Common myeloid progenitor, CD34-positive (primary cell): ENCODE results near the gene SLC7A7.

Experiments used
- CTCF ChIA-PET: fragments of 350-600 bp; sonication (Branson Sonifier 250); formaldehyde crosslinking; loops from one replicate; lab custom pipeline; 2021; ENCODE audit warnings: antibody characterized with exemption; lab: Charles Lee
- POLR2A ChIA-PET: fragments of 350-600 bp; sonication (Branson Sonifier 250); formaldehyde crosslinking; loops from one replicate; lab custom pipeline; 2021; ENCODE audit warnings: antibody characterized with exemption; lab: Charles Lee
- DNase-seq, 3 donors: peaks; one replicate each; pipeline versions ENCODE4 v3.0.0 to v3.0.0-alpha.2; 2013
- H3K27ac ChIP-seq, 2 experiments: 1 replicate in 1 of 2; 2 replicates in 1 of 2; pipeline ENCODE4 v1.7.0; 2013; ENCODE audit warnings: inconsistent platforms in 2 of 2, low read length in 2 of 2, mild to moderate bottlenecking in 2 of 2, low read depth in 1 of 2, moderate library complexity in 1 of 2; ENCODE audit not compliant: severe bottlenecking in 2 of 2, insufficient read depth in 1 of 2, poor library complexity in 1 of 2
- H3K27me3 ChIP-seq, 5 experiments: replicated peaks in 2 of 5; 1 replicate in 3 of 5; 2 replicates in 2 of 5; pipeline versions ENCODE4 v1.6.1 to v1.7.0; 2013; ENCODE audit warnings: low read length in 4 of 5, mild to moderate bottlenecking in 2 of 5, moderate library complexity in 2 of 5, inconsistent platforms in 1 of 5; ENCODE audit not compliant: insufficient read depth in 5 of 5, control insufficient read depth in 4 of 5
- H3K36me3 ChIP-seq, 4 experiments: 1 replicate in 2 of 4; 2 replicates in 2 of 4; pipeline versions ENCODE4 v1.6.1 to v1.7.0; 2013; ENCODE audit warnings: low read length in 3 of 4, control low read depth in 1 of 4, mild to moderate bottlenecking in 1 of 4; ENCODE audit not compliant: control insufficient read depth in 4 of 4, insufficient read depth in 4 of 4
- H3K4me1 ChIP-seq, 4 experiments: 1 replicate in 3 of 4; 2 replicates in 1 of 4; pipeline versions ENCODE4 v1.6.1 to v1.7.1; 2013; ENCODE audit warnings: low read length in 3 of 4, mild to moderate bottlenecking in 3 of 4, control low read depth in 1 of 4, inconsistent platforms in 1 of 4, moderate library complexity in 1 of 4; ENCODE audit not compliant: control insufficient read depth in 4 of 4, insufficient read depth in 4 of 4; ENCODE audit errors: control extremely low read depth in 1 of 4
- H3K4me3 ChIP-seq, 7 experiments: 1 replicate in 4 of 7; 2 replicates in 3 of 7; pipeline versions ENCODE4 v1.5.1 to v1.7.0; 2013; ENCODE audit warnings: mild to moderate bottlenecking in 7 of 7, low read length in 6 of 7, moderate library complexity in 6 of 7, inconsistent platforms in 2 of 7, low read depth in 2 of 7, control low read depth in 1 of 7; ENCODE audit not compliant: insufficient read depth in 4 of 7, control insufficient read depth in 1 of 7; ENCODE audit errors: extremely low read depth in 1 of 7
- H3K9me3 ChIP-seq, 5 experiments: 1 replicate in 4 of 5; 2 replicates in 1 of 5; pipeline versions ENCODE4 v1.6.1 to v1.7.1; 2013; ENCODE audit warnings: low read length in 4 of 5, mild to moderate bottlenecking in 2 of 5, inconsistent platforms in 1 of 5, low read depth in 1 of 5, moderate library complexity in 1 of 5; ENCODE audit not compliant: control insufficient read depth in 4 of 5, insufficient read depth in 2 of 5; ENCODE audit errors: control extremely low read depth in 1 of 5
- whole genome bisulfite sequencing: methylation state at CpG from one replicate; pipeline ENCODE4 v1.1.5; 2013; ENCODE audit not compliant: insufficient coverage; 5-methylcytosine and 5-hydroxymethylcytosine counted together

The SLC7A7 gene

GRCh38 chr14:22752422-22752821 lies 62.8 kb downstream of the SLC7A7 start:
- H3K9me3 ChIP-seq = no peaks in the 10 kb centered on the region

GRCh38 chr14:22748631-22749068 lies 66.6 kb downstream of the SLC7A7 start:
- H3K9me3 ChIP-seq = no peaks in the 10 kb centered on the region
- H3K4me3 ChIP-seq = peak overlapping the region in 2 of 7 experiments; percentile 16 to 57
- 9% methylated on average over 3 of the region's 4 CpGs for WGBS
- DNase-seq = peak in 2 of 3 donors; percentile 59 to 70
- CTCF ChIA-PET = interaction anchor here (0.9 to 1.7 kb wide), 3 partner anchors 9 to 104 kb away, joined by 3 to 5 read pairs (median 4); no protein-coding TSS in a partner anchor
- POLR2A ChIA-PET = no interaction called here
- H3K36me3 ChIP-seq = no peaks in the 10 kb centered on the region
- peak overlapping the region in 1 of 2 experiments; percentile 35 for H3K27ac ChIP-seq
- H3K4me1 ChIP-seq = peaks cover 6 to 16% (median 9%) of the 10 kb centered on the region in 4 experiments
- no peaks in the 10 kb centered on the region for H3K27me3 ChIP-seq

More at GRCh38 chr14:22752422-22752821, 62.8 kb downstream of the SLC7A7 start:
- no peak for DNase-seq
- H3K4me1 ChIP-seq = peaks cover 6 to 16% (median 9%) of the 10 kb centered on the region in 4 experiments
- 100% methylated on average over 3 of the region's 8 CpGs for WGBS
- CTCF ChIA-PET = no interaction called here
- no peak overlapping the region for H3K4me3 ChIP-seq
- no peaks in the 10 kb centered on the region for H3K27me3 ChIP-seq
- no peak overlapping the region for H3K27ac ChIP-seq
- no peaks in the 10 kb centered on the region for H3K36me3 ChIP-seq
- POLR2A ChIA-PET = no interaction called here

- ChIA-PET CTCF (interaction anchor here (1.7 kb wide), 1 partner anchor 13 kb away, joined by 5 read pairs; no protein-coding TSS in a partner anchor), POLR2A (no interaction called here)
- WGBS = 100% methylated on average over 2 of the region's 4 CpGs
Observed at GRCh38 chr14:22748206-22748605, 67.0 kb downstream of the SLC7A7 start.

GRCh38 chr14:22747769-22748168 lies 67.5 kb downstream of the SLC7A7 start:
- ChIA-PET POLR2A (no interaction called here), CTCF (interaction anchor here (0.6 to 1.7 kb wide), 2 partner anchors 13 to 19 kb away, joined by 5 to 6 read pairs; no protein-coding TSS in a partner anchor)
- H3K4me1 ChIP-seq = peaks cover 6 to 16% (median 9%) of the 10 kb centered on the region in 4 experiments
- H3K4me3 ChIP-seq = no peak overlapping the region
- no peak for DNase-seq
- no peak overlapping the region for H3K27ac ChIP-seq
- H3K9me3 ChIP-seq = no peaks in the 10 kb centered on the region
- no CpG with 5 or more reads among the region's 4 CpGs for WGBS
- no peaks in the 10 kb centered on the region for H3K36me3 ChIP-seq
- H3K27me3 ChIP-seq = no peaks in the 10 kb centered on the region

More at GRCh38 chr14:22748206-22748605, 67.0 kb downstream of the SLC7A7 start:
- H3K4me3 ChIP-seq = no peak overlapping the region
- H3K4me1 ChIP-seq = peaks cover 6 to 16% (median 9%) of the 10 kb centered on the region in 4 experiments
- no peaks in the 10 kb centered on the region for H3K27me3 ChIP-seq
- H3K9me3 ChIP-seq = no peaks in the 10 kb centered on the region
- DNase-seq = no peak
- no peaks in the 10 kb centered on the region for H3K36me3 ChIP-seq
- no peak overlapping the region for H3K27ac ChIP-seq

GRCh38 chr14:22740020-22740419 lies 75.2 kb downstream of the SLC7A7 start:
- no peaks in the 10 kb centered on the region for H3K9me3 ChIP-seq
- ChIA-PET POLR2A (no interaction called here), CTCF (no interaction called here)
- H3K4me1 ChIP-seq = peaks cover 0 to 5% (median 4%) of the 10 kb centered on the region in 4 experiments
- no peaks in the 10 kb centered on the region for H3K36me3 ChIP-seq
- H3K4me3 ChIP-seq = no peak overlapping the region
- WGBS = no CpG with 5 or more reads among the region's 3 CpGs
- H3K27me3 ChIP-seq = no peaks in the 10 kb centered on the region
- no peak for DNase-seq
- no peak overlapping the region for H3K27ac ChIP-seq

GRCh38 chr14:22739423-22739822 lies 75.8 kb downstream of the SLC7A7 start:
- WGBS = 33% methylated on average over 1 of the region's 1 CpG
- CTCF ChIA-PET = no interaction called here
- peaks cover 0 to 5% (median 4%) of the 10 kb centered on the region in 4 experiments for H3K4me1 ChIP-seq
- H3K36me3 ChIP-seq = no peaks in the 10 kb centered on the region
- H3K27me3 ChIP-seq = no peaks in the 10 kb centered on the region
- DNase-seq = no peak
- POLR2A ChIA-PET = no interaction called here
- H3K27ac ChIP-seq = no peak overlapping the region
- no peak overlapping the region for H3K4me3 ChIP-seq
- no peaks in the 10 kb centered on the region for H3K9me3 ChIP-seq

- CTCF ChIA-PET = no interaction called here
- Histone ChIP-seq H3K27ac (no peak overlapping the region), H3K36me3 (no peaks in the 10 kb centered on the region), H3K4me1 (peaks cover 0 to 5% (median 4%) of the 10 kb centered on the region in 4 experiments), H3K27me3 (peaks cover 0 to 2% (median 0%) of the 10 kb centered on the region in 5 experiments), H3K4me3 (no peak overlapping the region), H3K9me3 (no peaks in the 10 kb centered on the region)
- DNase-seq = no peak
- 100% methylated on average over 1 of the region's 1 CpG for WGBS
- POLR2A ChIA-PET = no interaction called here
Observed at GRCh38 chr14:22737052-22737451, 78.2 kb downstream of the SLC7A7 start.
